ENCODE results near the gene SLA2.
"Not testable (repeated sequence)": the region's sequence is repeated elsewhere in the genome, so short reads cannot be mapped to it uniquely, and the experiment has no call there.

The SLA2 gene

GRCh38 chr20:36644706-36645095 lies 1.3 kb downstream of the SLA2 start:
- DNase-seq, result no peak

DNA sequence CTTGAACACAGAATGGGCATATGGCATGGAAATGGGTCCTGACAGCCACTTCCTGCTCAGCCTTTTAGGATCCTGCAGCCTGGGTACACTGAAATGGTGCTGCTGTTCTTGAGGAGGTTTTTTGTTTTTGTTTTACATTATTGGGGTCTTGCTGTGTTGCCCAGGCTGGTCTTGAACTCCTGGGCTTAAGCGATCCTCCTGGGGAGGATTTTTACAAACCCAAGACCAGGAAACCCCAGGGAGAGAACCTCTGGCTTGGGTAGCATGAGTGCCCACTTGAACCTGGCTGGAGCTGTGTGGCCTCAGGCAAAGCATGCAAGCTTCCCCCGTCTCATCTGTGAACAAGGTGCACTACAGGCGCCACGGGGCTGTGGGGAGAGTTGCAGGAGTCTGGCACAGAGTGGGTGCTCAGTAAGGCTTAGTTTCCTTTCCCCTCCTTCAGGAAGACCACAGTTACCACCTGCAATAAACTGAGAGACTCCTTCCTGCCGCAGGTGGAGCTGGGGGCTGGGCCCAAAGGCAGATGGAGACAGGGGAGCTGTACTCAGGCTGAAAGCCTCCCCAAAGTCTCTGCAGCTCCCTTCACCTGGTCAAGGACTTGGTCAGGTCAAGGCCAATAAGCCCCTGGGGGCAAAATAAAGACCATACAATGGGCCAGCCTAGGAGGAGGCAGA lies 1.8 kb downstream of the SLA2 start:
- DNase-seq, result no peak

DNA sequence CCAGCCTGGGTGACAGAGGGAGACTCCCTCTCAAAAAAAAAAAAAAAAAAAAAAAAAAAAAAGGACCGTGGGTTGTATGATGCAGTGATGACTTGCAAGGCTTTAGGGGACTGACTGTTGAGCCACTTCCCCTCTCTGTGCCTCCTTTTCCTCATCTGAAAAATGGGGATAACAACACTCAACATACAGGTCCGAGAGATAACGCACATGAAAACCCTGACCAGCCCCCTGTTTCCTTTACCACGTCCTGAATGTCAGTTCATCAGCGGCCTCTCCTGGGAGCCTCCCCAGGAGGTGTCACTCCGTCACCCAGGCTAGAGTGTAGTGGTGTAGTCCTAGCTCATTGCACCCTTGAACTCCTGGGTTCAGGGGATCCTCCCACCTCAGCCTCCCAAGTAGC lies 3.9 kb downstream of the SLA2 start:
- no peak for DNase-seq

DNA sequence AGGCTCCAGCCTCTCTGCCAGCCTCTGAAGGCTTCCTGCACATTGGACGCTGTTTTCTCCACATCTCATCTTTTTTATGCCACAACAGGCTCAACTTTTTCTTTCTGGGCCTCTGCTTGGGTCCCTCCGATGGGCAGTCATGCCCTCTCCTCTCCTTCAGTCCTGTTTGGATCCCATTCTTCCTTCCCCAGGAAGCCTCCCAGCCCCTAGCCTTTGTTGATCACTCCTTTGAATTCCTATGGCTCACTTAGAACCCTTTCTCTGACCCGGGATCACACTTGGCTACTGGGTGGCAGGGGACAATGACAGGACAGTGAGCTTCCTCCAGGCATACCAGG lies 4.5 kb downstream of the SLA2 start:
- no peak for DNase-seq

DNA sequence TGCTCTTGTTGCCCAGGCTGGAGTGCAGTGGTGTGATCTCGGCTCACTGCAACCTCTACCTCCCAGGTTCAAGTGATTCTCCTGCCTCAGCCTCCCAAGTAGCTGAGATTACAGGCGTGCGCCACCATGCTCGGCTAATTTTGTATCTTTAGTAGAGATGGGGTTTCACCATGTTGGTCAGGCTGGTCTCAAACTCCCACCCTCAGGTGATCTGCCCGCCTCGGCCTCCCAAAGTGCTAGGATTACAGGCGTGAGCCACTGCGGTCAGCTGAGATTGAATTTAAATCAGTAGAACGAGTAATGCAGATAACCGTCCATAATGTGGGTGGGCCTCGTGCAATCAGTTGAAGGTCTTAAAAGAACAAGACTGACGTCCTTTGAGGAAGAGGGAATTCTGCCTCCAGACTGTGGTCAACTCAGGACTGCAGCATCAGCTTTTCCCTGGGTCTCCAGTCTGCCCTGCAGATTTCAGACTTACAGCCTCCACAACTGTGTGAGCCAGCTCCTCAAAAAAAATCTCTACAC lies 7.1 kb downstream of the SLA2 start:
- DNase-seq, result not testable (repeated sequence)

- no peak for DNase-seq
Measured at GRCh38 chr20:36634342-36634741, 11.7 kb downstream of the SLA2 start.

- no peak for DNase-seq
Measured at GRCh38 chr20:36633285-36633772, 12.7 kb downstream of the SLA2 start.

DNA sequence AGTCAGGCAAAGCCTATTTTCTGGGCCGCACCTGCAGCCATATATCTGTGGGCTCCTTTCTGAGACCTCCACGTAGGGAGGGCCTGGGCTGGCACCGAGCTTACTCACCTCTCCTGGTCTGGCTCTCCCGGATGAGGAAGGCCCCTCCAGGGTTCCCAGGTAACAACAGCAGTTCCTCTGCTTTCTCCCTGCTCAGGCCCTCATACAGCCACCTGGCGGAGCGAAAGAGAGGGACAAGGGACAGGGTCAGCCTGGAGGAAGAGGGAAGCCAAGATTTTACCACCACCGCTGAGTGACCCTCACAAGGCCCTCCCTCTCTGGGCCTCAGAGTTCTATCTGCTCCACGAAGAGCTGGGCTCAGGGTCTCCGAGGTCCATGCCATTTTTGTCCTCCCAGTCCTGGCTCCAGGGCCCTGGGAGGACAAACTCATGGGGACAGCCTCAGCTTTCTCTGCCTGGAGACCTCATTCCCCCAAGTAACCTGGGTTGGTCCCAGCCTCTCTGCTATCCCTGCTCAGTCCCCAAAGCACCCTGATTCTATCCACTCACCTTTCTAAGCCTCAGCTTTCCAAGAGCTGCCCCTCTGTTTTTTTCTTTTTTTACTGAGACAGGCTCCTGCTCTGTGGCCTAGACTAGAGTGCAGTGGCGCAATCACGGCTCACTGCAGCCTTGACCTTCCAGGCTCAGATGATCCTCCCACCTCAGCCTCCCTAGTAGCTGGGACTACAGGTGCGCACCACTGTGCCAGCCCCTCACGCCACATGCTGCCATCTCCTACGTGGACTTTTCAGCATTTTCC lies 13.3 kb downstream of the SLA2 start:
- DNase-seq, result no peak

- no peak for DNase-seq
Measured at GRCh38 chr20:36632147-36632486, 13.9 kb downstream of the SLA2 start.

GRCh38 chr20:36631646-36632045 lies 14.3 kb downstream of the SLA2 start:
- DNase-seq, result no peak

- no peak for DNase-seq
Measured at GRCh38 chr20:36629719-36630681, 16.0 kb downstream of the SLA2 start.

DNA sequence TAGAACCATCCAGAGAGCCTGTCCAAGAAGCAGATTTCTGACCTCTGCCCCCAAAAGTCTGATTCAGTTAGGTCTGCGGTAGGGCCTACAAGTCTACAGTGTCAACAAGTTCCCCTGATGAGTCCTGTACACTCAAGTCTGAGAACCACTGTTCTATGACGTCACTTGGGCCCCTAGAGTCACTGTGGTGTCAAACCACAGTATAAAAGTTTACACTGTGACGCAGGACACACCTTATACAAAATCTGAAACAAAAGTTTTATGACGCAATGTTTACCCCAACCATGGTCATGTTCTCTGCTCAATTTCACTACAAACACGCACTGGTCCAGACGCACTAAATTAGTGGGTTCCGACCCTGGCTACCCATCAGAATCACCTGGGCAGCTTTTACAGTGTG lies 17.9 kb downstream of the SLA2 start:
- no peak for DNase-seq

DNA sequence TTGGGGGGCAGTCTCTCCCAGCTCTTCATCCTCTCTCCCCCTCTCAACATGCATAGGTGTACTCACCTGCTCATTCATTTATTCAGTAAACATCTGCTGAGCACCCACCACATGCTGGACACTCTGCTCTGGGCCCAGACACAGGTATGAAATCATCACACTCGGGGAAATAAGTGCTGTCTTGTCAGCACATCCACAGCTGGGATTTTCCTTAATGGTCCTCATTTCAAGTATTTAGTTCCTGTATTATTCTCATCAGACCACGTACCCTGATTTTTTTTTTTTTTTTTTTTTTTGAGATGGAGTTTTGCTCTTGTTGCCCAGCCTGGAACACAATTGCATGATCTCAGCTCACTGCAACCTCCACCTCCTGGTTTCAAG lies 21.1 kb downstream of the SLA2 start:
- DNase-seq, result no peak

DNA sequence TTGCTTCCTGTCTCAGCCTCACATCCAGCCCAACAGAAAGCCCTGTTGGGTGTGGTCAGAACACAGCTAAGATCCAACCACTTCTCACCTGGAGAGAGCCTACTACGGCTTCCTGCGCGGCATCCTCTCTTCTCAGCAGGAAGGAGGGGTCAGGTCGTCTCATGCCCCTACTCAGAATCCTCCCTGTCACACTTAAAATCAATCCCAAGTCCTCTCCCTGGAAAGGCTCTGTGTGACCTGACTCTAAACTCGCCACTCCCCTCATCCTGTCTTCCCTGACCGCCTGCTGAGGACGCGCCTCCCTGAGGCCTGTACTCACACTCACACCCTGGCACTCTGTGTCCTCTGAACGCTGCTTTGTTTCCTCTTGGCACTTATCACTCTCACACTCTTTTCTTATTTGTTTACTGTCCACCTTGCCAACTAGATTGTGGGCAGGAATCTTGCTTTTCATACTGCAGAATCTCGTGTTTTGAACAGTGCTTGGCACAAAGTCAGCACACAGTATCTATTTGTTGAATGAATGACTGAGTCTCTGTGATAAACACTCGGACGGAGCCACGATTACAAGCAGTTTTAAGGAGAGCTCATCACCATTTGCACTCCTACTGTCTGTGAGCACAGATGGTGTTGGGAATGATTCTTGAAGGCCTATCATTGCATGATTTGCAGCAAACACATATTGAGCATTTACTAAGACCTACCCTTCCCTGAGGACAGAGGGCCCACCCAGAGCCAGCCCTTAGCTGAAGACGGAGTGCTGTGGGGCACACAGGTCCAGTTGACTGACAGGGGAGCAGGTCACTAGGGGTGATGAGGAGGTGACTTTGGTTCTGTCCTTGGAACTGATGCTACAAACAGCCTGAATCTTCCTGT lies 21.7 kb downstream of the SLA2 start:
- no peak for DNase-seq

DNA sequence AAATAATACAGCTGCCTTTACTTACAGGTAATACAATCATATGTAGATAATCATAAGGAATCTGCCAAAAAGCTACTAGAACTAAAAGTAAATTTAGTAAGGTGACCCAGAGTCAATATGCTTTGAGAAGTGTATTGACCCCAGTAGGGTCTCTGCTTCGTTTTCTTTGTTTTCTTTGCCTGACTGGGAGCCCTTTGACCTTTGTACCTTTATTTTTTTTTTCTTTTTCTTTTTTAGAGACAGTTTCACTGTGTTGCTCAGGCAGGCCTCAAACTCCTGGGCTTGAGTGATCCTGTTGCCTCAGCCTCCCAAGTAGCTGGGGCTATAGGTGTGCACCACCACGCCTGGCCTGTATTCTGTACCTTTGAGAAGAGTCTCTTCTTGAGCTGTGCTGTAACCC lies 22.6 kb downstream of the SLA2 start:
- no peak for DNase-seq

DNA sequence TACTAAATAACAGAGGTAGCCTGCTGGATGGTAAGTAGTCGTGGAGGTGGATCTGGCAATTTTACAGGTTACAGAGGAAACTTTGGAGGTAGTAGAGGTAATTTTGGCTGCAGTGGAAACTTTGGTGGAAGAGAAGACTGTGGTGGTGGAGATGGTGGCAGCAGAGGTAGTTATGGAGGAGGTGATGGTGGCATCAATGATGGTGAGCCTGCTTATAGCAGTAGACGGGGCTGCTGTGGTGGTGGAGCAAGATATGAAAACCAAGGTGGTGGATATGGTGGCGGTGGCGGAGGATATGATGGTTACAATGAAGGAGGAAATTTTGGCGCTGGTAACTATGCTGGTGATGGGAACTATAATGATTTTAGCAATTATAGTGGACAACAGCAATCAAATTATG lies 25.1 kb downstream of the SLA2 start:
- DNase-seq, result no peak

GRCh38 chr20:36614781-36615557 lies 31.0 kb downstream of the SLA2 start:
- no peak for DNase-seq

DNA sequence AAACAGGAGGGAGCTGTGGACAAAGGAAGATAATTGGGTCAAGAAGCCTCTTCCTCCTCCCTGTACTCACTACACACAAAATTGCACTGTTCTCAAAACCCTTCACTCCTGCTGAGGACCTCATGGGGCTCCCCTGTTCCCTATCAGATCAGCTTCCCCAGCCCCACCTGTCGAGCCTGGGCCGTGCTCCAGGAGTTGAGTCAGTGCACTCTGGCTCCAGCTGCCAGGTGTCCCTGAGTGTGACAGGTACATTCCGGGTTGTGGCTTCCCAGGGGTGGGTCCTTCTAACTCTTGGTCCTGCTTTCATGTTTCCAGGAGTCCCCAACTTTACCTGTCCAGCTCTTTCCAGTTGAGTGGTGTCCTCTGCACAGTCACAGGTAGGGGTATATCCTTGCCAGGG lies 32.0 kb downstream of the SLA2 start:
- no peak for DNase-seq

GRCh38 chr20:36611625-36612024 lies 34.4 kb downstream of the SLA2 start:
- DNase-seq, result no peak

GRCh38 chr20:36608388-36608728 lies 37.6 kb downstream of the SLA2 start:
- DNase-seq, result not testable (repeated sequence)

DNA sequence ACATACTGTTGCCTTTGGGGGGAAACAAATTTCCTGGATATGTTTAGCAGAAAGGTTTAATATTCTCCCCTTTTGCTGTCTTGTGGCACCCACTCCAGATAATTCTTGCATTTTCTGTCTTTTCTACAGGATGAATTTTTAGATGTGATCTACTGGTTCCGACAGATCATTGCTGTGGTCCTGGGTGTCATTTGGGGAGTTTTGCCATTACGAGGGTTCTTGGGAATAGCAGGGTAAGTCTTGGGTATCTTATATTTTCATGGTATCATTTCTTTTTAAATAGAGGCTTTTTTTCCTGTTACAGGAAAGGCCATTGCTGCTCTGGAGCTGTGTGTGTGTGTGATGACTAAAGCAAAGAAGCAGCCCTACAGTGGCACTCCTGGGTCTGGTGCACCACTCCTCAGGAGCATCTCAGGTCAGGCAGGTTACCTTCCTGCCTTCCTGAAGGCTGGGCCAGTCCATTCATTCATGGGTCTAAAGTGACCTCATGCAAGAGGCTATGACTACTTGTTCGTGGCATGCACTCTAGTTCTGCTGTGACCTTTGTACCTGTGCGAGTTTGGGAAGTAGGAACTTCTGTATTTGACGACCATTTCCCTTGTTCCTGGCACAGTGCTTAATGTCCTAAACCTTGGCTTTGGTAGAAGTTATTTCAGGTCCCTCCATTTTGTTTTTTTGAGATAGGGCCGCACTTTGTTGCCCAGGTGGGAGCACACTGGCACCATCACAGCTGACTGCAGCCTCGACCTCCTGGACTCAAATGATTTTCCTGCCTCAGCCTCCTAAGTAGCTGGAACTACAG lies 38.2 kb downstream of the SLA2 start:
- DNase-seq, result no peak

Measured in NCI-H82 (cell line).